Neutrophil (primary cell): ENCODE measurements around the gene GRAMD4.

ENCODE experiments used
- H3K27ac ChIP-seq: fragments of 200-600 bp; sonication (generic); 2 replicates; pipeline ENCODE4 v1.5.1; 2016; ENCODE audit warnings: mild to moderate bottlenecking, moderate library complexity
- H3K27me3 ChIP-seq: fragments of 200-600 bp; sonication (generic); 2 replicates; pipeline ENCODE4 v1.6.0; 2016; ENCODE audit warnings: mild to moderate bottlenecking
- H3K36me3 ChIP-seq: fragments of 200-600 bp; sonication (generic); 2 replicates; pipeline ENCODE4 v1.5.1; 2017
- H3K4me1 ChIP-seq, 2 experiments: fragments of 200-600 bp in 1 of 2; sonication (generic) in 1 of 2; 1 replicate in 1 of 2; 2 replicates in 1 of 2; pipeline versions ENCODE4 v1.5.1 to v1.6.1; 2013 to 2016; ENCODE audit warnings: low read depth in 1 of 2, low read length in 1 of 2, mild to moderate bottlenecking in 1 of 2, moderate library complexity in 1 of 2; ENCODE audit not compliant: control insufficient read depth in 1 of 2, insufficient read depth in 1 of 2
- H3K4me3 ChIP-seq, 2 experiments: fragments of 200-600 bp in 1 of 2; sonication (generic) in 1 of 2; 1 replicate in 1 of 2; 2 replicates in 1 of 2; pipeline ENCODE4 v1.5.1; 2013 to 2016; ENCODE audit warnings: low read depth in 1 of 2, low read length in 1 of 2, mild to moderate bottlenecking in 1 of 2, moderate library complexity in 1 of 2
- H3K9me3 ChIP-seq: fragments of 200-600 bp; sonication (generic); 2 replicates; pipeline ENCODE4 v1.5.1; 2016
- TF ChIP-seq, protein P1 (sequence below): fragments of 200-600 bp; sonication (generic); IDR thresholded peaks from 2 replicates; pipeline ENCODE4 v1.5.1; 2016; ENCODE audit warnings: antibody characterized with exemption

Gene GRAMD4

GRCh38 chr22:46663001-46663400 lies 42.8 kb downstream of the GRAMD4 start:
- H3K9me3 ChIP-seq = no peaks in the 10 kb centered on the region
- no peak overlapping the region for H3K27ac ChIP-seq
- peaks cover 4 to 12% of the 10 kb centered on the region in 2 experiments for H3K4me1 ChIP-seq
- no peaks in the 10 kb centered on the region for H3K27me3 ChIP-seq
- H3K4me3 ChIP-seq = no peak overlapping the region
- TF ChIP-seq, protein P1, sequence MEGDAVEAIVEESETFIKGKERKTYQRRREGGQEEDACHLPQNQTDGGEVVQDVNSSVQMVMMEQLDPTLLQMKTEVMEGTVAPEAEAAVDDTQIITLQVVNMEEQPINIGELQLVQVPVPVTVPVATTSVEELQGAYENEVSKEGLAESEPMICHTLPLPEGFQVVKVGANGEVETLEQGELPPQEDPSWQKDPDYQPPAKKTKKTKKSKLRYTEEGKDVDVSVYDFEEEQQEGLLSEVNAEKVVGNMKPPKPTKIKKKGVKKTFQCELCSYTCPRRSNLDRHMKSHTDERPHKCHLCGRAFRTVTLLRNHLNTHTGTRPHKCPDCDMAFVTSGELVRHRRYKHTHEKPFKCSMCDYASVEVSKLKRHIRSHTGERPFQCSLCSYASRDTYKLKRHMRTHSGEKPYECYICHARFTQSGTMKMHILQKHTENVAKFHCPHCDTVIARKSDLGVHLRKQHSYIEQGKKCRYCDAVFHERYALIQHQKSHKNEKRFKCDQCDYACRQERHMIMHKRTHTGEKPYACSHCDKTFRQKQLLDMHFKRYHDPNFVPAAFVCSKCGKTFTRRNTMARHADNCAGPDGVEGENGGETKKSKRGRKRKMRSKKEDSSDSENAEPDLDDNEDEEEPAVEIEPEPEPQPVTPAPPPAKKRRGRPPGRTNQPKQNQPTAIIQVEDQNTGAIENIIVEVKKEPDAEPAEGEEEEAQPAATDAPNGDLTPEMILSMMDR = no peak
- H3K36me3 ChIP-seq = peaks cover 83% of the 10 kb centered on the region

DNA sequence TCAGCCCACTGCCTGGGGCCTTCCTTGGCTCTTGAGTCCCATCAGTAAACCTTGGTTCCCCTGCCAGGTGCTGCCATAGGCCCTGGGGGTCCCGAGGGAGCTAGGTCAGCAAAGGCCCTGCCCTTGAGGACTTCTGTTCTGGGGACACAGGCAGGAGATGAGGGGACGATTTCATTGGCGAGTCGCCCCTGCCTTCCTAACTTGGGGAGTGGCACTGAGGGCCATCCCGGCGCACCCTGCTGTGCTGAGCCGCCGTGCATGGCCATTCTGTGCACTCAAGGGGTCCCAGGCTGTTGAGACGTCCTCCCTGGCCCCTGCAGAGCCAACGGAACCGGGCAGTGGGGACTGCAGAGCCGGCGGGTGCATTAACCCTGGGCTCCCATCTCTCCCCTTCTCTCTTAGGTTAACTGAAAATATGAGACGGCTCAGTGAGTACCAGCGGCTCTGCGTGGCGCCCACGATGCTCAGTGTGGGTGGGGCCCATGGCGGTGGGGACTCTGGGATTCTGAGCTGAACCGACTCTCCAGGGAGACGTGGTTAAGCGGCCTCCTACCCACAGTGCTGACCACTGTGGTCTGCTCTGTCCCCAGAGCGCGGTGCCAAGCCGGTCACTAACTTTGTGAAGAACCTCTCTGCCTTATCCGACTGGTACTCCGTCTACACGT lies 43.4 kb downstream of the GRAMD4 start:
- TF ChIP-seq, protein P1 = no peak
- Histone ChIP-seq H3K27me3 (no peaks in the 10 kb centered on the region), H3K27ac (no peak overlapping the region), H3K36me3 (peaks cover 89% of the 10 kb centered on the region), H3K9me3 (no peaks in the 10 kb centered on the region), H3K4me1 (peaks cover 0 to 7% of the 10 kb centered on the region in 2 experiments), H3K4me3 (no peak overlapping the region)

DNA sequence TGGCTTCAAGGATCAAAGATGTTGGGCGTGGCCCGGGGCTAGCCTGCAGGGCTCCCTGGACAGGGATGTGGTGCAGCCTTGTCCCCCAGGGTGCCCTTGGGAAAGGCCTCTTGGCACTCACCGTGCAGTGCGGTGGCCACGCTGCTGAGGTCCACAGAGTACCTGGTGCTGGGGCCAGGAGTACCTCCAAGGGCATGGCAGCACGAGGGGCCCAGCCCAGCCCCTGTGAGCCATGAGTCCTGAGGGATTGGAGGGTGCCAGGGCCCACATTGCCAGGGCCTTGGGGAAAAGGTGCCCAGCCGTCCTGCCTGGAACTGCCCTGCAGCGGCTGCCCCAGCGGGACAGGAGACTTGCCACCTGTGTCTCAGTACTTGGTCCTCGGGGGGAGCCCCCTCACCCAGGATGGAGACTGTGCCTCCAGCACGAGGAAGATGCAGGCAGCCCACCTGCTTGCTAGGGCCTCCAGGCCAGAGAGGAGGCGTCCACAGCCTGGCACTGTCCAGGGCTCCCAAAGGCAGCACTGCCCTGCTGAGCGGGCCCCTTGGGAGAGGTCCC lies 44.2 kb downstream of the GRAMD4 start:
- peaks cover 0 to 7% of the 10 kb centered on the region in 2 experiments for H3K4me1 ChIP-seq
- no peaks in the 10 kb centered on the region for H3K27me3 ChIP-seq
- TF ChIP-seq, protein P1 = no peak
- peaks cover 94% of the 10 kb centered on the region for H3K36me3 ChIP-seq
- no peaks in the 10 kb centered on the region for H3K9me3 ChIP-seq
- no peak overlapping the region for H3K27ac ChIP-seq
- H3K4me3 ChIP-seq = no peak overlapping the region

DNA sequence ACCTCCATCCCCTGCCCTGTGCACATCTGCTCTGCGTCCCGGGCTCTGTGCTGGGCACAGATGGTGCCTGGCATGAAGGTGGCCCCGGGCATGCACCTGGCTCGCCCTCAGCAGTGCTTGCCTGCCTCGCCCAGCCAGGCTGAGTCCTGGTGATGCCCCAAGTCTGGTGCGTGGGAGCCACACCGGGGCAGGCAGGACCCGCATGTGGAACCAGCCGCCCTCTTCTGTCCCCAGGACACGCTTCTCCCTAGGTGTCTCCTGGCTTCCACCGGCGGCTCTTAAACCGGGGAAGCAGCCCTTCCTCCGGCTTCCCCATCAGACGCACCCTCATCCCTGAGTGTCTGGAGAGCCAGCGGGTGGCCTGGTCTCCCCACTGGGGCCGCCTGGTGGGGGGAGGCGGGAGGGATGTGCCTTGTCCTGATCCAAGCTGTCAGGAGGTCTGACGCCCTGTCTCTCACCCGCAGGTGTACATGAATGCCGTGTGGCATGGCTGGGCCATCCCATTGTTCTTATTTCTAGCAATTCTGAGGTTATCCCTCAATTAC lies 45.0 kb downstream of the GRAMD4 start:
- peaks cover 93% of the 10 kb centered on the region for H3K36me3 ChIP-seq
- H3K4me3 ChIP-seq = no peak overlapping the region
- H3K4me1 ChIP-seq = peaks cover 0 to 6% of the 10 kb centered on the region in 2 experiments
- H3K27ac ChIP-seq = no peak overlapping the region
- TF ChIP-seq, protein P1 = no peak
- no peaks in the 10 kb centered on the region for H3K9me3 ChIP-seq
- no peaks in the 10 kb centered on the region for H3K27me3 ChIP-seq

- TF ChIP-seq, protein P1 = no peak
- H3K27me3 ChIP-seq = no peaks in the 10 kb centered on the region
- no peak overlapping the region for H3K4me3 ChIP-seq
- H3K27ac ChIP-seq = no peak overlapping the region
- H3K9me3 ChIP-seq = no peaks in the 10 kb centered on the region
- peaks cover 0 to under 1% of the 10 kb centered on the region in 2 experiments for H3K4me1 ChIP-seq
- peaks cover 97% of the 10 kb centered on the region for H3K36me3 ChIP-seq
These were observed 45.6 kb downstream of the GRAMD4 start for GRCh38 chr22:46665751-46666280.
